Stimulated activated CD8-positive, alpha-beta memory T cell treated with anti-CD3 and anti-CD28 coated beads, Interleukin-2, amount 100 ng/mL, for 48 hours (primary cell): ENCODE measurements around the gene GNB2.

Experiments
- DNase-seq, 2 donors: peaks; one replicate each; pipeline ENCODE4 v3.0.0-alpha.2; 2020; ENCODE audit warnings: low read depth in 2 of 2

Gene GNB2

GRCh38 chr7:100673302-100673941, at the start of gene GNB2:
GNB2 (plus strand) TSS chr7:100673740; CDS start chr7:100676266, 2,526 bp downstream.
- peak; percentile 97 to 98 for DNase-seq

- DNase-seq: no peak
Measured at GRCh38 chr7:100623951-100624824, 49.4 kb upstream of the GNB2 start.

GRCh38 chr7:100626055-100626454, 47.5 kb upstream of the GNB2 start:
- DNase-seq: no peak

DNA sequence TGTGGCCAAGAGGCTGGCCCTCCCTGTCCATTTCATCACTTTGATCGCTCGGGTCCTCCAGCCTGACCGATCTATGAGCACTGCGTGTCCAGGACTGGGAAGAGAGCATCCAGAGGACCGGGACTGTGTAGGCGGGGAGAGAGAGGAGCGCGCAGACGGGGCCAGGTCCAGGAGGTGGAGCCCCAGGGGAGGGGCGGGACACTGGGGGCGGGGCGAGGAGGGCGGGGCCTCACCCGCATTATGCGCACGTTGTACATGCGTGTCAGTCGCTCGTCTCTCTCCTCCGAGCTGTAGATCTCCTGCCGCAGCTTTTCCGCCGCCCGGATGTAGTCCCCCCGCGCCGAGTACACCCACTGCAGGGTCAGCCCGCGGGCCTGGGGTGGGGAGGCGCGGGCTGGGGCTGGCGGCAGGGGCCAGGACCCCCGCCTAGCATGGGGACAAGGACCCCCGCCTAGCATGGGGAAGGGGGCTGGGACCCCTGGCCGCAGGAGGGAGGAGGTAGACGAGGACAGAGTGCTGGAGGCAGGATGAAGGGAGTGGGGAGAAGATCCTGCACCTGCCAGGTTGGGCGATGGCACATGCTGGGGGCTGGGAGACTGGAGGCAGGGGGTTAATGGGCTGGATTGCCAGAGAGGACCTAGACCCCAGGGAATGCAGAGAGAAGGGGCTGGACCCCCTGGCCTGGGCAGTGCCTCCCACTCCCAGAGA, 46.9 kb upstream of the GNB2 start:
- peak; percentile 79 to 89 for DNase-seq

- no peak for DNase-seq
Measured at GRCh38 chr7:100627238-100627549, 46.3 kb upstream of the GNB2 start.

GRCh38 chr7:100629117-100629716, 44.3 kb upstream of the GNB2 start:
- no peak for DNase-seq

- DNase-seq: no peak
Measured at GRCh38 chr7:100630066-100630465, 43.5 kb upstream of the GNB2 start.

DNA sequence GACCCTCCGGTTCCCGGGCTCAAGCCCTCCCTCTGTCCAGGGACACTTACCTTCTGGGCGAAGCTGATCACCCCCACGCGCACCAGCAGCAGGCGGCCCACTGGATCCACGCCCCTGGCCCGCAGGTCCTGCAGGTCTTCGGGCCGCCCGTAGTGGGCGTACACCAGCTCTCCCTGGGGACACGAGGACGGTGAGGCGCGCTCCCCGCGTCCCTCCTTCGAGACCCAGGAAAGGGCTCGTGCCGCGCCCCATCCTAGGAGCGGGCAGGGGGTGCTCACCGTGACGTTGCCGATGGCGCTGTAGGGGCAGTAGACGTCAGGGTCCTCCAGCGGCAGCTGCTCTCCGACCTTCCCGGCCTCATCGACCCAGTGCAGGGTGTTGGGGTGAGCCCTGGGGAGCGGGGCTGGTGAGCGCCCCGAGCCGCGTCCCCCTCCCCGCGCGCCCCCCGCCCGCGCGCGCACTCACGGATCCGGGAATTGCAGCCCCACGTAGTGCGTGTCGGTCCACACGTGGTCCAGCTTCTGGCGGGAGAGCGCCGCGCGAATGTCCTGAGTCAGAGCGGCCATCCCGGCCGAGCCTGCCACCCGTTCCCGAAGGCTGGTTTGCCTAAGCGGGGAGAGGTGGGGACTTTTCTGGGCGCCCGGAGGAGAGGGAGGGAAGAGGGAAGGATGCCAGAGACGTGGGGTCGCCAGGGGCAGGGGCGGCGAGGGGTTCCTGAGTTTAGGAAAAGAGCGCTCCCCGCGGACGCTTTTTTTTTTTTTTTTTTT, 40.4 kb upstream of the GNB2 start:
- peak; percentile 50 to 52 for DNase-seq

- DNase-seq: no peak
Measured at GRCh38 chr7:100639995-100640516, 33.5 kb upstream of the GNB2 start.

DNA sequence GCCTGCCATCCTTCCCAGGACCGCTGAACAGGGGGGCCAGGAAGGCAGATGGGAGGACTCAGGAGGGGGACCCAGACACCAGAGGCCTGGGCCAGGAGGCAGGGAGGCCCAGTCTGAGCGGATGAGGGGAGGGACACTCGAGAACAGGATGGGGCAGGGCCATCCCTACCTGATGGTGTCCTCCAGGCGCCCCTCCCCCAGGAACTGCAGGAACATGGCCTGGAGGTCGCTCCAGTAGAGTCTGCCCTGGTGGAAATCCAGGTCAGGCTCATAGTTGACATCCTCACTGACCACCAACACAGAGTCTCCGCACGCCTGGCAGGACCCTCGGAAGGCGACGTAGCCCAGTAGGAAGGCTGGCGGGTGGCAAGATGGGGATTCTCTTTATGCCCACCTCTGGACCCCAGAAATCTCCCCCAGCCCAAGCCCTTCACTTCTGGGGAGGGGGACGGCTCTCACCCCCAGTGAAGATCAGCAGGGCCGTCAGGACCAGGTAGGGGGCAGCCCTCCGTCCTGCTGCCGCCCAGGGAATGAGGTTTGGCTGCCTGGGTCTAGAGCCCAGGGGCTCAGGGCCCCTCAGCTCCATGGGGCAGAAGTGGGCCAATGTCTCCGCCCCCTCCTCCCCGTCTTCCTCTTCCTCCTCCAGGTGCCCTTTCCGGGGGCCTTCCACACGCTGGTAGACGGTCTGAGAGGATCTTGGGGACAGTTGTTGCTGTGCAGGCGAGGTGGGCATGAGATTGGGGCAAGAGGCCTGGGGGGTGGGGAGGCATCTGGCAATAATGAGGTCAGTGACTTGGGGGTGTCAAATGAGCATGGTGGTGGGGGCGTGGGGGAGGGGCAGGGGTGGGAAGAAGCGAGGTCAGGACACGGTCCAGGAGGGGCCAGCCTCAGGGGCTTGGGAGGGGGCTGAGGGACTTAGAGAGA, 32.8 kb upstream of the GNB2 start:
- DNase-seq: no peak

- DNase-seq: no peak
Measured at GRCh38 chr7:100641463-100641859, 32.1 kb upstream of the GNB2 start, which contains the start of gene TFR2. TFR2 (minus strand) TSS chr7:100641552; CDS start chr7:100641509, 43 bp downstream.

DNA sequence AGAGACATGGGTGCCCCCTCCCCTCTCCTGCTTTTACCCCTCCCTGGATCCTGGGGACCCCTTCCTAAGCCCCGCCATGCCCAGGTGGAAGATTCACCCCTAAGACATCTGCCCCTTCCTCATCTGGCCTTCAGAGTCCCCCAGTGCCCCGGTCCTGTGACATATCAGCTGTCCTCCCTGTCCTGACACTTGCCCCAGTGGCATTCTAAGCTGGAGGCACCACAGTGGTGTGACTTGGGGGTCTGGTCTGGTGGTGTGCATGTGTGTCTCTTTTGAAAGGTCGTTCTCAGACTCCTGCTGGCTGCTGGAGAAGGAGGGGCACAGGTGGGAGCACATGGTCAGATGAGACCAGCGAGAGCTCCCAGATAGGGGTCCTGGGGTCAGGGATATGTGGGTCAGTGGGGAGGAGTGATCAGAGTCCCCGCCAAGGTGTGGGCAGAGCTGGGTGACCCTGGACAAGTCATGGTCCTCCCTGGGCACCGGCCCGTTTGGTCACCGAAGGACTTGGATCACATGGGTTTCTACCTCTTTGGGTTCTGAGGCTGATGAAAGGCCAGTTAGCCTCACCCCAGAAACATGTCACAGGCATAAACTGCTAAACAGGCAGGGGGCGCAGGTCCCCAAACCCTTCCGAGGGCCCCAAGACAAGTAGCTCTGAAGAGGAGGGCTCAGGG, 31.5 kb upstream of the GNB2 start:
- DNase-seq: no peak

- peak in 1 of 2 donors; percentile 43 for DNase-seq
Measured at GRCh38 chr7:100642534-100642907, 31.0 kb upstream of the GNB2 start.

- DNase-seq: no peak
Measured at GRCh38 chr7:100649826-100650565, 23.5 kb upstream of the GNB2 start.

DNA sequence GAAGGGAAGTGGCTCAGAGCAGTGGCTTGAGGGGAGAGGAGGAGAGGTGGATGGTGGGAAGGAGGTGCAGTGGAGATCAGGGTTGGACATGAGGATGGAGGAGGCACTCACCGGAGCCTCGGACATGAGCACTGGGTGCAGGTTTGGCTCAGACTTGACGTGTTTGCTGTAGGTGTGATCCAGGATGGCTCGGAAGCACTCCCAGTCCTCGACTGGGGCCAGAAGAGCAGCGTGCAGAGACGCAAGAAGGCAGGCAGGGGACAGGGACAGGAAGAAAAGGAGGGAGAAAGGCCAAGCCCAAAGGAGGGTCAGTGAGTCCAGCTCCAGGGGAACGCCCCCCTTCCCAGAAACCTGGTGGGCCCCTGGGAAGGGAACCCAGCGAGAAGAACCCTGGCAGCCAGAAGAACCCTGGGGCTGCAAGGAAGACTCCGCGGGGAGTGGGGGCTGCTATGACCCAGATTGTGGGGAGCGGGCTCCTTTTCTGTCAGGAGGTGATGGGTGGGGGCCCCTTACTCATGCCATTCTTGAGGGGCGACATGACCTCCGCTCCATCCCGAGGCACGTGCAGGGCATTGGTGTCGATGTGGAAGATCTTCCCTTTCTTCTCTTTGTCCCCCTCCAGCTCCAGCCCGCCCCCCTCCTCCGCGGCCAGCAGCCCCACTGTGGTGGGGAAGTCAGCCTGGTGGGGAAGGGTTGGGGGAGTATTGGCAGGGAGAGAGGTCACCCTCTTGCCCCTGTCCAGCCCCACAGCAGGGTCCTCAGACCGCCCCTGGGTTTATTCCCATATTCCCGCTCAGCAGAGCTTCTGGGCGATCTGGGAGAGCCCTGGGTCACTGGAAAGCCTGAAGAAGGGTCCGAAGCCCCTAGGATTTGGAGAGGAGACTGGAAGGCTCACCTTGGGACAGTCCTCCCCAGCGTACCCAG, 18.4 kb upstream of the GNB2 start:
- no peak for DNase-seq

GRCh38 chr7:100655908-100656674, 17.4 kb upstream of the GNB2 start, which contains the start of gene ACTL6B:
ACTL6B (minus strand) TSS chr7:100656448; CDS start chr7:100656354, 94 bp downstream.
- peak; percentile 49 to 56 for DNase-seq
